Activated CD8-positive, alpha-beta memory T cell treated with anti-CD3 and anti-CD28 coated beads for 4 hours (primary cell): ENCODE results near the gene BBS9.

Experiments
- DNase-seq, 2 donors: peaks; one replicate each; pipeline ENCODE4 v3.0.0-alpha.2; 2020; ENCODE audit warnings: low read depth in 2 of 2

BBS9 gene

GRCh38 chr7:33127085-33127484 lies 2.3 kb upstream of the BBS9 start:
- DNase-seq: no peak

GRCh38 chr7:33128631-33128989 lies 754 bp upstream of the BBS9 start:
- no peak for DNase-seq

- no peak for DNase-seq
Measured at GRCh38 chr7:33129806-33130153, 416 bp downstream of the BBS9 start.

GRCh38 chr7:33130184-33130583 lies 820 bp downstream of the BBS9 start:
- DNase-seq: no peak

- no peak for DNase-seq
Measured at GRCh38 chr7:33137103-33137502, 7.7 kb downstream of the BBS9 start.

- DNase-seq: no peak
Measured at GRCh38 chr7:33142585-33142984, 13.2 kb downstream of the BBS9 start.

GRCh38 chr7:33143996-33144718 lies 14.8 kb downstream of the BBS9 start:
- no peak for DNase-seq

GRCh38 chr7:33145156-33145555 lies 15.8 kb downstream of the BBS9 start:
- no peak for DNase-seq

GRCh38 chr7:33152087-33152486 lies 22.7 kb downstream of the BBS9 start:
- DNase-seq: no peak

GRCh38 chr7:33155811-33156210 lies 26.4 kb downstream of the BBS9 start:
- no peak for DNase-seq

- no peak for DNase-seq
Measured at GRCh38 chr7:33156441-33156840, 27.1 kb downstream of the BBS9 start.

- no peak for DNase-seq
Measured at GRCh38 chr7:33157311-33157710, 27.9 kb downstream of the BBS9 start.

- DNase-seq: no peak
Measured at GRCh38 chr7:33157781-33158180, 28.4 kb downstream of the BBS9 start.

- no peak for DNase-seq
Measured at GRCh38 chr7:33177876-33178275, 48.5 kb downstream of the BBS9 start.

- DNase-seq: no peak
Measured at GRCh38 chr7:33179519-33179918, 50.2 kb downstream of the BBS9 start.

- no peak for DNase-seq
Measured at GRCh38 chr7:33183504-33183903, 54.1 kb downstream of the BBS9 start.

- DNase-seq: no peak
Measured at GRCh38 chr7:33184828-33185227, 55.5 kb downstream of the BBS9 start.

GRCh38 chr7:33185786-33186185 lies 56.4 kb downstream of the BBS9 start:
- no peak for DNase-seq

- DNase-seq: no peak
Measured at GRCh38 chr7:33186192-33186591, 56.8 kb downstream of the BBS9 start.

GRCh38 chr7:33190688-33191304 lies 61.4 kb downstream of the BBS9 start:
- DNase-seq: no peak

- DNase-seq: no peak
Measured at GRCh38 chr7:33191340-33191739, 62.0 kb downstream of the BBS9 start.

- no peak for DNase-seq
Measured at GRCh38 chr7:33192695-33193291, 63.4 kb downstream of the BBS9 start.

GRCh38 chr7:33193308-33193864 lies 64.0 kb downstream of the BBS9 start:
- no peak for DNase-seq
